Measurements from ENCODE around the gene REPS1.
A peak's percentile ranks its signal among the peaks of the same experiment; 100 is the strongest.
"Not testable (repeated sequence)": the region's sequence is repeated elsewhere in the genome, so short reads cannot be mapped to it uniquely, and the experiment has no call there.

REPS1 gene

GRCh38 chr6:139007428-139007827 is 19.4 kb upstream of the REPS1 start:
- no peak for DNase-seq (ENCODE audit: low read depth in 4 of 4, low spot score in 1 of 4)

- DNase-seq (ENCODE audit: low read depth in 4 of 4, low spot score in 1 of 4) = no peak
These were observed 18.4 kb upstream of the REPS1 start for GRCh38 chr6:139006477-139006876.

GRCh38 chr6:139003751-139004150 is 15.7 kb upstream of the REPS1 start:
- no peak for DNase-seq (ENCODE audit: low read depth in 4 of 4, low spot score in 1 of 4)

GRCh38 chr6:138999949-139000725 is 12.1 kb upstream of the REPS1 start:
- DNase-seq (ENCODE audit: low read depth in 4 of 4, low spot score in 1 of 4) = no peak

- DNase-seq (ENCODE audit: low read depth in 4 of 4, low spot score in 1 of 4) = no peak
These were observed 9.1 kb upstream of the REPS1 start for GRCh38 chr6:138997136-138997535.

GRCh38 chr6:138996524-138996923 is 8.5 kb upstream of the REPS1 start:
- no peak for DNase-seq (ENCODE audit: low read depth in 4 of 4, low spot score in 1 of 4)

GRCh38 chr6:138993410-138993809 is 5.4 kb upstream of the REPS1 start:
- DNase-seq (ENCODE audit: low read depth in 4 of 4, low spot score in 1 of 4) = not testable (repeated sequence)

- DNase-seq (ENCODE audit: low read depth in 4 of 4, low spot score in 1 of 4) = not testable (repeated sequence)
These were observed 4.9 kb upstream of the REPS1 start for GRCh38 chr6:138992965-138993364.

- no peak for DNase-seq (ENCODE audit: low read depth in 4 of 4, low spot score in 1 of 4)
These were observed 3.2 kb upstream of the REPS1 start for GRCh38 chr6:138991206-138991605.

GRCh38 chr6:138989098-138989983 is 1.3 kb upstream of the REPS1 start:
- no peak for DNase-seq (ENCODE audit: low read depth in 4 of 4, low spot score in 1 of 4)

GRCh38 chr6:138988469-138988834 is 399 bp upstream of the REPS1 start:
- DNase-seq (ENCODE audit: low read depth in 4 of 4, low spot score in 1 of 4) = no peak

GRCh38 chr6:138987080-138987642 is 892 bp downstream of the REPS1 start:
- DNase-seq (ENCODE audit: low read depth in 4 of 4, low spot score in 1 of 4) = peak in 2 of 4 experiments; percentile 4 to 5

GRCh38 chr6:138986578-138986977 is 1.5 kb downstream of the REPS1 start:
- no peak for DNase-seq (ENCODE audit: low read depth in 4 of 4, low spot score in 1 of 4)

GRCh38 chr6:138981416-138981815 is 6.6 kb downstream of the REPS1 start:
- DNase-seq (ENCODE audit: low read depth in 4 of 4, low spot score in 1 of 4) = no peak

GRCh38 chr6:138979813-138980668 is 8.0 kb downstream of the REPS1 start:
- no peak for DNase-seq (ENCODE audit: low read depth in 4 of 4, low spot score in 1 of 4)

GRCh38 chr6:138979365-138979764 is 8.7 kb downstream of the REPS1 start:
- no peak for DNase-seq (ENCODE audit: low read depth in 4 of 4, low spot score in 1 of 4)

- no peak for DNase-seq (ENCODE audit: low read depth in 4 of 4, low spot score in 1 of 4)
These were observed 9.8 kb downstream of the REPS1 start for GRCh38 chr6:138978229-138978628.

- DNase-seq (ENCODE audit: low read depth in 4 of 4, low spot score in 1 of 4) = no peak
These were observed 10.3 kb downstream of the REPS1 start for GRCh38 chr6:138977646-138978167.

- no peak for DNase-seq (ENCODE audit: low read depth in 4 of 4, low spot score in 1 of 4)
These were observed 10.8 kb downstream of the REPS1 start for GRCh38 chr6:138977242-138977641.

- DNase-seq (ENCODE audit: low read depth in 4 of 4, low spot score in 1 of 4) = no peak
These were observed 12.2 kb downstream of the REPS1 start for GRCh38 chr6:138975815-138976214.

Data from stimulated activated CD4-positive, alpha-beta T cell treated with anti-CD3 and anti-CD28 coated beads, Interleukin-1b, Interleukin-23, amount 100 ng/mL, for 24 hours (primary cell).